HFFc6 (cell line): Measurements from ENCODE around the gene SOHLH1. TPM values are rescaled to one million over a fixed set of nuclear protein-coding genes. Genes with fewer than 3 reads are reported as not detected.

ENCODE experiments used
- DNase-seq: peaks from one replicate; pipeline ENCODE4 v3.0.0-alpha.2; 2018
- H3K27ac Mint-ChIP-seq: 2 replicates; pipeline ENCODE4 v1.8.0; 2020; ENCODE audit warnings: mild to moderate bottlenecking, mixed read lengths
- H3K27me3 Mint-ChIP-seq: 2 replicates; pipeline ENCODE4 v1.8.0; 2021; ENCODE audit warnings: mild to moderate bottlenecking, moderate library complexity, mixed read lengths; ENCODE audit not compliant: insufficient read depth
- H3K36me3 Mint-ChIP-seq: 2 replicates; pipeline ENCODE4 v1.8.0; 2021; ENCODE audit warnings: low read depth, mixed read lengths
- H3K4me1 Mint-ChIP-seq: 2 replicates; pipeline ENCODE4 v1.8.0; 2020; ENCODE audit warnings: low read depth, mixed read lengths
- H3K4me3 Mint-ChIP-seq: 2 replicates; pipeline ENCODE4 v1.8.0; 2020; ENCODE audit warnings: mild to moderate bottlenecking, moderate library complexity, mixed read lengths
- H3K9me3 Mint-ChIP-seq: 2 replicates; pipeline ENCODE4 v1.8.0; 2020; ENCODE audit warnings: mild to moderate bottlenecking, mixed read lengths
- total RNA-seq, 6 experiments: library from RNA; stranded (reverse); fragmentation: NEBNext Ultra II Directional; extraction: Animal tissue kit (Norgen Biotek cat#: 25700); gene quantifications; 2 replicates in 1 of 6; 3 replicates in 5 of 6; pipeline ENCODE4 v1.2.3, GENCODE V29; 2021
- TF ChIP-seq, protein P1 (sequence below): fragments of 200-600 bp; sonication (generic); IDR thresholded peaks from 2 replicates; pipeline ENCODE4 v1.5.0; 2021; ENCODE audit warnings: antibody characterized with exemption, mild to moderate bottlenecking

The SOHLH1 gene
- total RNA-seq, 6 experiments from 2014 or later: not detected

DNA sequence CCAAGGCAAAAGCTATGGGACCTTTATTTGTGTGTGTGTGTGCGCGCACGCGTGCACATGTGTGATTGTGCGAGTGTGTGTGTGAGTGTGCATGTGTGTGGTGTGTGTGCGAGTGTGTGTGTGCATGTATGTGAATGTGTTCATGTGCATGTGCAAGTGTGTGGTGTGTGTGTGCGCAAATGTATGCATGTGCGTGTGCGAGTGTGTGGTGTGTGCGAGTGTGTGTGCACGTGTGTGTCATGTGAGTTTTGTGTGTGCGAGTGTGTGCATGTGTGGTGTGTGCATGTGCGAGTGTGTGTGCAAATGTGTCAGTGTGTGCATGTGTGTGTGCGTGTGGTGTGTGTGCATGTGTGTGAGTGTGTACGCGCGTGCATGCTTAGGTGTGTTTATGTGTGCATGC is 48.9 kb downstream of the SOHLH1 start:
- TF ChIP-seq, protein P1, sequence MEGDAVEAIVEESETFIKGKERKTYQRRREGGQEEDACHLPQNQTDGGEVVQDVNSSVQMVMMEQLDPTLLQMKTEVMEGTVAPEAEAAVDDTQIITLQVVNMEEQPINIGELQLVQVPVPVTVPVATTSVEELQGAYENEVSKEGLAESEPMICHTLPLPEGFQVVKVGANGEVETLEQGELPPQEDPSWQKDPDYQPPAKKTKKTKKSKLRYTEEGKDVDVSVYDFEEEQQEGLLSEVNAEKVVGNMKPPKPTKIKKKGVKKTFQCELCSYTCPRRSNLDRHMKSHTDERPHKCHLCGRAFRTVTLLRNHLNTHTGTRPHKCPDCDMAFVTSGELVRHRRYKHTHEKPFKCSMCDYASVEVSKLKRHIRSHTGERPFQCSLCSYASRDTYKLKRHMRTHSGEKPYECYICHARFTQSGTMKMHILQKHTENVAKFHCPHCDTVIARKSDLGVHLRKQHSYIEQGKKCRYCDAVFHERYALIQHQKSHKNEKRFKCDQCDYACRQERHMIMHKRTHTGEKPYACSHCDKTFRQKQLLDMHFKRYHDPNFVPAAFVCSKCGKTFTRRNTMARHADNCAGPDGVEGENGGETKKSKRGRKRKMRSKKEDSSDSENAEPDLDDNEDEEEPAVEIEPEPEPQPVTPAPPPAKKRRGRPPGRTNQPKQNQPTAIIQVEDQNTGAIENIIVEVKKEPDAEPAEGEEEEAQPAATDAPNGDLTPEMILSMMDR: no peak
- no peak overlapping the region for H3K4me3 Mint-ChIP-seq
- peaks cover 68% of the 10 kb centered on the region for H3K9me3 Mint-ChIP-seq

DNA sequence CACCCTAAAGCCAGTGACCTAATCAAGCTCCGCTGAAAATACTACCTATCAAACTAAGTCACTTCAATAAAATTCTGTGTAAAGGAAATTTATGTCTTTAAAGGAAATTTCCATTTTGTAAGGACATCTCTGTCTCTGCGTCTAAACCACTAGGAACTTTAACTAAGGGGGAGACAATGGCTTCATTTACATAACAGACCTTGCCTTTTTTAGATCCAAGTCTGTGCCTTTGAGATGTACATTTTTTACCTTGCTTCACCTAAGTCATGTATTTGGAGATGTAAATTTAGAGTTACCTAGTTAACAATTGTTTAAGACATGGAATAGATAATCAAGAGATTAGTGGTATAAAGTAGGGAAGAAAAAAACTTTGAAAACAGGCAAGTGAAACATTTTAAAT is 49.8 kb downstream of the SOHLH1 start:
- peaks cover 77% of the 10 kb centered on the region for H3K9me3 Mint-ChIP-seq
- H3K4me1 Mint-ChIP-seq: no peaks in the 10 kb centered on the region
- no peak overlapping the region for H3K4me3 Mint-ChIP-seq
- H3K36me3 Mint-ChIP-seq: peaks cover 25% of the 10 kb centered on the region
- H3K27me3 Mint-ChIP-seq: no peaks in the 10 kb centered on the region
- H3K27ac Mint-ChIP-seq: no peak overlapping the region
- DNase-seq: no peak
- TF ChIP-seq, protein P1: no peak

More for the DNA sequence above, 48.9 kb downstream of the SOHLH1 start:
- Mint-ChIP-seq H3K27ac (no peak overlapping the region), H3K4me1 (no peaks in the 10 kb centered on the region), H3K27me3 (peaks cover under 1% of the 10 kb centered on the region; the same call in 1 of the 2 replicates), H3K36me3 (peaks cover 16% of the 10 kb centered on the region)
- DNase-seq: no peak

DNA sequence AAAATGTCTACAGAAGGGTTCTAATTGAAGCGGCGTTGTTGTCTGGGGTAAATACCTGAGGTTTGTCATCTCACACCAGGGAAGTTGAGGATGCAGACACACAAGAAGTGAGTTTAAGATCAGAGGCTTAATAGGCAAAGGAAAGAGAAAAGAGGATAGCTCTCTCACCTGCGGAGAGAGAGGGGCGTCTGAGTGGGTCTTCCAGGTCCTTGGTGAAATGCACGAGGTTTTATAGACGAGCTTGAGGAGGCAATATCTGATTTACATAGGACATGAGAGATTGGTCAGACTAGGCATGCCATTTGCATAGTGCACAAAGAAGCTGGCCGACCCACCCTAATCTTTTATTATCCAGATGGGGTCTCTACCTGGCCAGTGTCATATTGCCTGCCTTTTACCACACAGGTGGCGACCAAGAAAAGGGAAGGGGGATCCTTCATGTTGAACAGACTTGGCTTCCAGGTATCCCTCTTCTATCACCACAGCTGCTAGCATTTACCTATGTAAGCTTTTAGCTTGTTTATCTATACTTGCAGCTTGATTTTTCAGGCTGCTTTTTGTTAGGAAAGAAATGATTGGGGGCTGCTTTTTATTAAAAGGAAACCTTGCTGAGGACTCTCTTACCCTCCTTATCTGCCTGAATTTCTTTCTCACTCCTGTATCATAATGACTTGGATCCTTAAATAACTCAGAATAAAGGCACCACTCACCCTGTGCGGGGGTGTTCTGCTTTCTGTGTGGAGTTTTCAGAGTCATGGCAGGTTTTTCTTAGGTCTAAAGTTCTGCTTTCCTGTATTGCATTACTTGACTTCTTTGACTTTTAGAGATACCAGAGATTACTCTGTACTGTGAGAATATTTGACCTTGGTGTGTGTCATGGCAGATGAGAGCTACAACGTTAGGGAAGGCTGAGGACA is 50.5 kb downstream of the SOHLH1 start:
- H3K9me3 Mint-ChIP-seq: peaks cover 79% of the 10 kb centered on the region
- no peak overlapping the region for H3K27ac Mint-ChIP-seq
- no peaks in the 10 kb centered on the region for H3K4me1 Mint-ChIP-seq
- H3K27me3 Mint-ChIP-seq: no peaks in the 10 kb centered on the region; the same call in 1 of the 2 replicates
- H3K36me3 Mint-ChIP-seq: peaks cover 27% of the 10 kb centered on the region
- H3K4me3 Mint-ChIP-seq: no peak overlapping the region
- TF ChIP-seq, protein P1: no peak
- no peak for DNase-seq

DNA sequence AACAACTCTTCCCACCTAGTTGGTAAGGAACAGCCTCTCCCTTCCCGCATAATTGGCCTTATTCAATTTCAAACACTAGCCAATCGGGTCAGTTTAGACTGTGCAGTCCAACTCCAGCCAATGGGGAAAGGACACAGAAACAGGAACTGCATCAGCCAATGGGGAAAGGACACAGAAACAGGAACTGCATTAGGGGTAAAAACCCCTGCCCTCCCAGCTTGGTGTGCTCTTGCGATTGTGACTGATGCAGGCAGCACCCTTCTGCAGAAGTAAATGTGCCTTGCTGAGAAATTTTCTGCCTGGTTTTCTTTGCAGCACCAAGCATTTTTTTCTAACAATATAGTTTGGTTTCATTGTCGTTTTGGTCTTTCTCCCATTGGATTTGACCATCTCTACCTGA is 51.4 kb downstream of the SOHLH1 start:
- Mint-ChIP-seq H3K4me3 (no peak overlapping the region), H3K27ac (no peak overlapping the region), H3K9me3 (peaks cover 80% of the 10 kb centered on the region), H3K27me3 (no peaks in the 10 kb centered on the region; the same call in 1 of the 2 replicates), H3K36me3 (peaks cover 27% of the 10 kb centered on the region), H3K4me1 (no peaks in the 10 kb centered on the region)
- DNase-seq: no peak
- TF ChIP-seq, protein P1: no peak

DNA sequence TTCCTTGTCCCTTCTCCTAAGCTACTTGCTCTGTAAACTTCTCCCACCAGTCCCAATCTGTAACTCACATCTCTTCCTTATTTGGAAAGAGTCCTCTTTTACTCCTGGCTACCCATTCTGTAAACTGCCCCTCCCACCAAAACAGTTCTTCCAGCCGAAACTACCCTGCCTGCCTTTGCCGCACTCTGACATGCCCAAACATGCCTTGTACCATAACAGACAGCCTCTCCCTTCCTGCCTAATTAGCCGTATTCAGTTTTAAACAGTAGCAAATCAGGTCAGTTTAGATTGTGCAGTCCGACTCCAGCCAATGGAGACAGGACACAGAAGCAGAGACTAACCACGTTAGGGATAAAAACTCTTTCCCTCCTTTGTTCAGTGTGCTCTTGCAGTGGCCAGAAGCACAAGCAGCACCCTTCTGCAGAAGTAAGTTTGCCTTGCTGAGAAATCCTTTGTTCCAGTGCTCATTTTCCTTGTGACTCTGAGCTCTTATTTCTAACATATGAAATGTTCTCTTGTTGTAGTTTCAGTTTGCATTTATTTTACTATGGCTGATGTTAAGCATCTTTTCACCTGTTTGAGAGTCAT is 54.6 kb downstream of the SOHLH1 start:
- Mint-ChIP-seq H3K36me3 (peaks cover 27% of the 10 kb centered on the region), H3K9me3 (peaks cover 67% of the 10 kb centered on the region), H3K4me1 (peaks cover 6% of the 10 kb centered on the region; the same call in 1 of the 2 replicates), H3K27ac (no peak overlapping the region), H3K27me3 (no peaks in the 10 kb centered on the region; the same call in none of the 2 replicates), H3K4me3 (no peak overlapping the region)
- DNase-seq: no peak
- TF ChIP-seq, protein P1: no peak

Other genes starting within 250 kb of the SOHLH1 start
- 10 to 100 TPM; 10.6 to 14.9 (median 11.0) TPM for gene PPP1R26, start 219.7 kb downstream of the SOHLH1 start, total RNA-seq
- gene MRPS2, start 198.8 kb downstream of the SOHLH1 start, total RNA-seq: 10 to 100 TPM; 37.5 to 43.3 (median 38.6) TPM
- under 1 TPM in 2 of 6 experiments, not detected in 4; 0.28 to 0.46 TPM for gene LCN1, start 178.0 kb downstream of the SOHLH1 start, total RNA-seq
- gene OBP2A, start 153.4 kb downstream of the SOHLH1 start, total RNA-seq: not detected
- gene PAEP, start 137.7 kb downstream of the SOHLH1 start, total RNA-seq: not detected
- not detected for gene GLT6D1, start 59.9 kb downstream of the SOHLH1 start, total RNA-seq
- not detected for gene LCN9, start 36.2 kb downstream of the SOHLH1 start, total RNA-seq
- not detected for gene KCNT1, start 2.7 kb upstream of the SOHLH1 start, total RNA-seq
- 10 to 100 TPM; 14.9 to 22.8 (median 18.1) TPM for gene CAMSAP1, start 208.1 kb upstream of the SOHLH1 start, total RNA-seq